H1 (cell line): ENCODE data around the gene SBNO2. TPM values are rescaled to one million over a fixed set of nuclear protein-coding genes. Genes with fewer than 3 reads are reported as not detected.

Experiments
- CTCF ChIA-PET: fragments of 300-600 bp; sonication (Branson Sonifier 250); formaldehyde crosslinking; loops from one replicate; lab custom pipeline; 2021; ENCODE audit not compliant: partially characterized antibody; lab: Charles Lee
- POLR2A ChIA-PET: fragments of 300-600 bp; sonication (Branson Sonifier 250); formaldehyde crosslinking; loops from one replicate; lab custom pipeline; 2021; ENCODE audit warnings: inconsistent platforms; ENCODE audit not compliant: partially characterized antibody; lab: Charles Lee
- DNase-seq, 2 experiments: peaks; one replicate each; pipeline versions ENCODE4 v3.0.0 to v3.0.0-alpha.2; 2010 to 2022; ENCODE audit warnings: low spot score in 2 of 2, low read depth in 1 of 2, mixed read lengths in 1 of 2
- FAIRE-seq: peaks from 2 replicates; lab custom pipeline; 2011; peaks lifted over from hg19 to GRCh38; lab: Jason Lieb, UNC
- H2AFZ ChIP-seq: 2 replicates; pipeline ENCODE4 v1.8.1; 2012; ENCODE audit warnings: low read length, inconsistent platforms
- H2AK5ac ChIP-seq: 2 replicates; pipeline ENCODE4 v1.6.1; 2013; ENCODE audit warnings: low read depth, low read length
- H2BK120ac ChIP-seq: replicated peaks from 2 replicates; pipeline ENCODE3; 2013; ENCODE audit warnings: low read depth, low read length, inconsistent platforms
- H2BK12ac ChIP-seq: 2 replicates; pipeline ENCODE4 v1.6.1; 2013; ENCODE audit warnings: low read depth, low read length
- H2BK15ac ChIP-seq: 2 replicates; pipeline ENCODE4 v1.6.1; 2013; ENCODE audit warnings: low read length
- H2BK20ac ChIP-seq: 2 replicates; pipeline ENCODE4 v1.6.1; 2013; ENCODE audit warnings: low read length
- H2BK5ac ChIP-seq: 2 replicates; pipeline ENCODE4 v1.6.1; 2013; ENCODE audit warnings: low read depth, low read length
- H3K14ac ChIP-seq: 2 replicates; pipeline ENCODE4 v1.6.1; 2013; ENCODE audit warnings: inconsistent platforms; ENCODE audit not compliant: insufficient read length
- H3K18ac ChIP-seq: 2 replicates; pipeline ENCODE4 v1.6.1; 2013; ENCODE audit warnings: low read length; ENCODE audit errors: extremely low read depth
- H3K23ac ChIP-seq: 2 replicates; pipeline ENCODE4 v1.6.1; 2013; ENCODE audit warnings: inconsistent platforms; ENCODE audit not compliant: insufficient read length
- H3K23me2 ChIP-seq: 2 replicates; pipeline ENCODE4 v1.6.1; 2013; ENCODE audit warnings: low read depth, low read length
- H3K27ac ChIP-seq: 2 replicates; pipeline ENCODE4 v1.6.1; 2011; ENCODE audit warnings: low read depth, low read length, inconsistent platforms
- H3K27me3 ChIP-seq, 4 experiments: replicated peaks in 1 of 4; 1 replicate in 1 of 4; 2 replicates in 3 of 4; pipeline versions ENCODE4 v1.6.1 to v1.8.1; 2011 to 2013; ENCODE audit warnings: low read length in 3 of 4, mild to moderate bottlenecking in 3 of 4, inconsistent platforms in 2 of 4, mixed read lengths in 2 of 4, moderate library complexity in 1 of 4; ENCODE audit not compliant: control insufficient read depth in 3 of 4, insufficient read depth in 3 of 4; ENCODE audit errors: extremely low read depth in 1 of 4
- H3K36me3 ChIP-seq, 4 experiments: 2 replicates each; pipeline versions ENCODE4 v1.6.1 to v1.8.1; 2011 to 2013; ENCODE audit warnings: mild to moderate bottlenecking in 4 of 4, low read length in 3 of 4, moderate library complexity in 2 of 4, control low read depth in 1 of 4, inconsistent platforms in 1 of 4; ENCODE audit not compliant: insufficient read depth in 4 of 4, control insufficient read depth in 2 of 4
- H3K4ac ChIP-seq: replicated peaks from 2 replicates; pipeline ENCODE3; 2013; ENCODE audit warnings: low read length, low read depth, mixed read lengths, inconsistent platforms; ENCODE audit not compliant: insufficient read length
- H3K4me1 ChIP-seq, 4 experiments: replicated peaks in 1 of 4; 1 replicate in 1 of 4; 2 replicates in 3 of 4; pipeline versions ENCODE4 v1.6.1 to v1.8.1; 2011 to 2013; ENCODE audit warnings: low read length in 3 of 4, inconsistent platforms in 2 of 4, mixed read lengths in 1 of 4; ENCODE audit not compliant: insufficient read depth in 4 of 4, control insufficient read depth in 3 of 4
- H3K4me2 ChIP-seq, 2 experiments: 2 replicates each; pipeline versions ENCODE4 v1.6.1 to v1.8.1; 2011 to 2013; ENCODE audit warnings: low read depth in 2 of 2, low read length in 2 of 2, control low read depth in 1 of 2, inconsistent platforms in 1 of 2, mild to moderate bottlenecking in 1 of 2; ENCODE audit not compliant: insufficient read depth in 1 of 2
- H3K4me3 ChIP-seq, 4 experiments: fragments of 200-600, 300-600 bp in 1 of 4; sonication (generic), shearing (Covaris generic), sonication (Bioruptor Twin) in 1 of 4; 2 replicates each; pipeline versions ENCODE4 v1.5.1 to v1.8.1; 2011 to 2016; ENCODE audit warnings: low read length in 4 of 4, low read depth in 3 of 4, control low read depth in 2 of 4, inconsistent platforms in 2 of 4, mild to moderate bottlenecking in 2 of 4, mixed read lengths in 1 of 4, moderate library complexity in 1 of 4; ENCODE audit not compliant: insufficient read depth in 2 of 4; ENCODE audit errors: extremely low read depth in 1 of 4
- H3K56ac ChIP-seq: replicated peaks from 2 replicates; pipeline ENCODE3; 2013; ENCODE audit warnings: low read depth, mild to moderate bottlenecking, mixed read lengths, low read length, inconsistent platforms; ENCODE audit not compliant: insufficient read length
- H3K79me1 ChIP-seq: 2 replicates; pipeline ENCODE4 v1.6.1; 2013; ENCODE audit warnings: low read depth, low read length, control low read depth
- H3K79me2 ChIP-seq, 2 experiments: 2 replicates each; pipeline versions ENCODE4 v1.6.1 to v1.8.1; 2012 to 2013; ENCODE audit warnings: low read length in 2 of 2, mild to moderate bottlenecking in 2 of 2, inconsistent platforms in 1 of 2; ENCODE audit not compliant: insufficient read depth in 2 of 2, control insufficient read depth in 1 of 2
- H3K9ac ChIP-seq, 4 experiments: replicated peaks in 1 of 4; 1 replicate in 1 of 4; 2 replicates in 3 of 4; pipeline versions ENCODE4 v1.6.1 to v1.8.1; 2011 to 2013; ENCODE audit warnings: low read depth in 3 of 4, low read length in 3 of 4, control low read depth in 2 of 4, mild to moderate bottlenecking in 2 of 4, moderate library complexity in 2 of 4, inconsistent platforms in 1 of 4; ENCODE audit errors: extremely low read depth in 1 of 4
- H3K9me3 ChIP-seq, 2 experiments: 2 replicates each; pipeline versions ENCODE4 v1.6.1 to v1.8.1; 2012 to 2013; ENCODE audit warnings: mild to moderate bottlenecking in 2 of 2, moderate library complexity in 2 of 2, control low read depth in 1 of 2, inconsistent platforms in 1 of 2, low read depth in 1 of 2, low read length in 1 of 2, mixed read lengths in 1 of 2; ENCODE audit not compliant: insufficient read depth in 2 of 2
- H4K20me1 ChIP-seq, 2 experiments: replicated peaks in 1 of 2; 2 replicates each; pipeline versions ENCODE3 to v1.8.1; 2011 to 2013; ENCODE audit warnings: inconsistent platforms in 2 of 2, low read length in 2 of 2, mild to moderate bottlenecking in 1 of 2; ENCODE audit not compliant: insufficient read depth in 2 of 2, control insufficient read depth in 1 of 2
- H4K5ac ChIP-seq: 2 replicates; pipeline ENCODE4 v1.6.1; 2013; ENCODE audit warnings: low read length, low read depth, mixed read lengths, inconsistent platforms; ENCODE audit not compliant: insufficient read length
- H4K8ac ChIP-seq: 2 replicates; pipeline ENCODE4 v1.8.0; 2013; ENCODE audit warnings: mild to moderate bottlenecking, moderate library complexity, low read length, inconsistent platforms; ENCODE audit not compliant: insufficient read depth; ENCODE audit errors: extremely low read depth
- H4K91ac ChIP-seq: replicated peaks from 2 replicates; pipeline ENCODE3; 2013; ENCODE audit warnings: low read length, mixed read lengths, inconsistent platforms; ENCODE audit not compliant: insufficient read length
- CBX8 ChIP-seq: fragments of 300-800, 300-1000 bp; sonication (generic); IDR thresholded peaks from 2 replicates; pipeline ENCODE4 v1.7.1; 2016; ENCODE audit warnings: low read depth, low read length, borderline replicate concordance
- KDM1A ChIP-seq: fragments of 200-600, 300-600 bp; sonication (generic); IDR thresholded peaks from 2 replicates; pipeline ENCODE4 v1.7.1; 2016; ENCODE audit warnings: mild to moderate bottlenecking, low read length, borderline replicate concordance
- WGBS, 2 experiments: shearing (Covaris generic) in 1 of 2; methylation state at CpG; one replicate each; pipeline versions ENCODE4 v1.1.6 to v1.1.7; 2013 to 2015; ENCODE audit warnings: low lambda C conversion rate in 2 of 2, mixed read lengths in 2 of 2, inconsistent platforms in 1 of 2, low coverage in 1 of 2, missing lambda C conversion rate in 1 of 2; ENCODE audit not compliant: insufficient replicate concordance in 2 of 2, insufficient coverage in 1 of 2, insufficient read length in 1 of 2; ENCODE audit errors: extremely low coverage in 1 of 2, missing lambda C conversion rate in 1 of 2; 5-methylcytosine and 5-hydroxymethylcytosine counted together
- polyA plus RNA-seq, 7 experiments: library from polyadenylated mRNA; depleted of rRNA in 3 of 7; stranded (reverse) in 5 of 7; unstranded in 2 of 7; fragments of >200 nt in 5 of 7; fragments of 200-250 nt in 2 of 7; gene quantifications; 1 replicate in 5 of 7; 2 replicates in 1 of 7; 4 replicates in 1 of 7; pipeline versions ENCODE4 v1.2.1 to v1.2.3, GENCODE V29; 2011 to 2013; ENCODE audit warnings: missing spikeins in 2 of 7, mixed read lengths in 2 of 7
- total RNA-seq: library from RNA; stranded (reverse); fragmentation: NEBNext Ultra II Directional; extraction: Animal tissue kit (Norgen Biotek cat#: 25700); gene quantifications from 2 replicates; pipeline ENCODE4 v1.2.1, GENCODE V29; 2021

SBNO2 gene
- total and polyA plus RNA-seq, 2 of the 8 experiments (the other 6 are each of a cell fraction or from before 2014, with no cell fraction given) = 12.2 to 31.4 TPM

DNA sequence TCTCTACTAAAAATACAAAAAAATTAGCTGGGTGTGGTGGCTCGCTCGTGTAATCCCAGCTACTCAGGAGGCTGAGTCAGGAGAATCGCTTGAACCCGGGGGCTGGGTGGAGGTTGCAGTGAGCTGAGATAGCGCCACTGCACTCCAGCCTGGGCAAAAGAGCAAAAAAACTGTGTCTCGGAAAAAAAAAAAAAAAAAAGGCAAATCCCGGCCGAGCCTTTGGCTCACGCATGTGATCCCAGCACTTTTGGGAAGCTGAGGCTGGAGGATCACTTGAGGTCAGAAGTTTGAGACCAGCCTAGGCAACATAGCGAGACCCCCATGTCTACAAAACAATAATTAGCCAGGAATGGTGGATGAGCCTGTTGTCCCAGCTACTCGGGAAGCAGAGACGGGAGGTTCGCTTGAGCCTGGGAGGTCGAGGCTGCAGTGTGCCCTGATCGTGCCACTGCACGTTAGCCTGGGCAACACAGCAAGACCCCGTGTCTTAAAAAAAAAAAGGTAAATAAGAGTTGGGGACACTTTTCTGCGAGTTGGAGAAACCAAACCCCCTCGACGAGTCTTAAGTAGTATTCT is 70.8 kb downstream of the SBNO2 start:
- H3K27ac ChIP-seq = no peak overlapping the region

More for the DNA sequence above, 70.8 kb downstream of the SBNO2 start:
- Histone ChIP-seq H2BK12ac (no peak overlapping the region), H2BK120ac (no peak overlapping the region), H4K20me1 (peaks cover 5 to 7% of the 10 kb centered on the region in 2 experiments), H3K23ac (no peak overlapping the region), H4K8ac (peak overlapping the region; percentile 25; the same call in 1 of the 2 replicates), H2AFZ (no peak overlapping the region), H3K4me3 (peak overlapping the region in 1 of 4 experiments; percentile 38; a peak in 3 of 8 replicates)
- POLR2A ChIA-PET = interaction anchor here (0.6 to 9.8 kb wide), 19 partner anchors 9 to 169 kb away, joined by 3 to 116 read pairs (median 4); partner anchors contain the start of genes ATP5F1D, CBARP and CIRBP
- no peak for FAIRE-seq
- TF ChIP-seq CBX8 (no peak), KDM1A (peak; percentile 84; the same call in 1 of the 2 replicates)
- TF ChIP-seq, all 59 proteins: peak for 1
- DNase-seq = no peak
- H3K79me2 ChIP-seq = no peaks in the 10 kb centered on the region; a peak in 1 of 4 replicates
- H3K36me3 ChIP-seq = peaks cover 8 to 22% (median 15%) of the 10 kb centered on the region in 4 experiments; a peak in 6 of 8 replicates
- H4K91ac ChIP-seq = no peak overlapping the region
- no peak overlapping the region for H2BK20ac ChIP-seq
- H3K18ac ChIP-seq = no peak overlapping the region
- WGBS, 2 experiments = 76% methylated on average over 18 of the region's 20 CpGs; no CpG with 5 or more reads in 1 of the 2 experiments
- H3K4me1 ChIP-seq = peaks cover 4 to 21% (median 8%) of the 10 kb centered on the region in 4 experiments
- H3K56ac ChIP-seq = no peak overlapping the region
- H4K5ac ChIP-seq = peak overlapping the region; percentile 33
- peaks cover 4% of the 10 kb centered on the region for H3K79me1 ChIP-seq
- CTCF ChIA-PET = interaction anchor here (0.6 to 3.2 kb wide), 3 partner anchors 10 to 437 kb away, joined by 3 to 11 read pairs (median 3); no protein-coding TSS in a partner anchor
- peaks cover 7% of the 10 kb centered on the region; the same call in 1 of the 2 replicates for H3K23me2 ChIP-seq
- H3K14ac ChIP-seq = no peak overlapping the region
- H3K4me2 ChIP-seq = peak overlapping the region; percentile 25 to 41; a peak in 3 of 4 replicates
- H3K9me3 ChIP-seq = no peaks in the 10 kb centered on the region
- 0 out of 7 replicates have a peak, but pooled peaks cover 0 to under 1% (median 0%) of the 10 kb centered on the region in 4 experiments for H3K27me3 ChIP-seq
- no peak overlapping the region for H2BK15ac ChIP-seq
- H2AK5ac ChIP-seq = no peak overlapping the region
- no peak overlapping the region for H2BK5ac ChIP-seq
- no peak overlapping the region for H3K4ac ChIP-seq
- no peak overlapping the region for H3K9ac ChIP-seq
